Transverse colon (tissue), 4 donors: ENCODE results near the gene BET1L.

Source experiments
- CTCF ChIP-seq, 5 experiments: fragments of 200-600 bp in 3 of 5; fragments of 450-650 bp in 2 of 5; sonication (generic) in 3 of 5; IDR thresholded peaks; 1 replicate in 2 of 5; 2 replicates in 3 of 5; pipeline ENCODE4 v1.5.1; 2016 to 2017; ENCODE audit warnings: antibody characterized with exemption in 5 of 5, inconsistent platforms in 3 of 5, mild to moderate bottlenecking in 2 of 5, moderate library complexity in 1 of 5
- EP300 ChIP-seq: sonication (generic); formaldehyde crosslinking; IDR thresholded peaks from one replicate; pipeline ENCODE4 v1.6.1; 2017; ENCODE audit warnings: antibody characterized with exemption, low read depth
- POLR2A ChIP-seq: fragments of 450-650 bp; IDR thresholded peaks from one replicate; pipeline ENCODE4 v1.6.1; 2016; ENCODE audit warnings: antibody characterized with exemption, mild to moderate bottlenecking, moderate library complexity
- POLR2AphosphoS5 ChIP-seq, 3 donors: sonication (generic); formaldehyde crosslinking; IDR thresholded peaks; one replicate each; pipeline ENCODE4 v1.6.1; 2016; ENCODE audit warnings: antibody characterized with exemption in 3 of 3

- no peak for TF ChIP-seq EP300
- TF ChIP-seq CTCF (IDR thresholded peaks at IDR 0.05) = peak in 4 of 5 experiments; percentile 16 to 73 (median 46)
- peak; percentile 58 to 88 (median 83) for TF ChIP-seq POLR2AphosphoS5 (IDR thresholded peaks at IDR 0.05)
- TF ChIP-seq POLR2A = peak; percentile 88
These were observed 29.0 kb upstream of the BET1L start, which contains the start of gene SIRT3 for GRCh38 chr11:235997-236773.
